RKO (cell line): ENCODE data around the gene GIMAP4.
"Not testable (repeated sequence)": the region's sequence is repeated elsewhere in the genome, so short reads cannot be mapped to it uniquely, and the experiment has no call there.

Experiments
- DNase-seq: peaks from one replicate; pipeline ENCODE4 v3.0.0-alpha.2; 2016; ENCODE audit warnings: low spot score

GIMAP4 gene

DNA sequence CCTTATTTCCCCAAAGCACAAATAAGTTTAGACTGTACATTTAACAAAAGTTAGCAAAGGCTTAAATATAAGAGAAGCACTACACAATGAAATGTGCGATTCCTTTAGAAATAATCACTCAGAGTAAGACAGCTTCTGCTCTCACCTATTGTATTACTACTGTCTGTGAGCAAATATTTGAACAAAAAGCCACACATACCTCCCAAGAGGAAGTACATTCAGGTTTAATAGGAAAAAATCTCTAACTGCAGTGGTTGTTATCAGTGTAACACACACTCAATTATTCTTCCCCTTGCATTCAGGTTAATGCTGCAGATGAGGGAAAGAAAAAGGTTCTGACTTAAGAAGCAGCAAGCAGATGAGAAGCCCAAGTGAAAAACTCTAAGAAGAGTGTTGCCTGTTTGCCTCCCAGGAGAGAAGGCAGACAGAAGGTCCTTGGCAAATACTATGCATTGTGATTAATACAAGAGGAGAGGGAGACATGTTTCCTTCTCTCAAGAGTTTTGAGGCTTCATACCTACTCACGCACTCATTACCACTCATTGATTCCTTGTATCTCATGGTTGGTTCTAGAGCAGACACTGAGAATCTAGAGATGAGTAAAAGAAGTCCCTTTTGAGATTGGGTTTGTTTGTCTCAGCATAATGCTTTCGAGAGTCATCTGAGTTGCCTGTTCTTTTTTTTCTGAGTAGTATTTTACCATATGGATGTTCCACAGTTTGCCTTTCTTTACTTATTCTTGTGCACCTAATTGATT is 13.6 kb downstream of the GIMAP4 start:
- no peak for DNase-seq

DNA sequence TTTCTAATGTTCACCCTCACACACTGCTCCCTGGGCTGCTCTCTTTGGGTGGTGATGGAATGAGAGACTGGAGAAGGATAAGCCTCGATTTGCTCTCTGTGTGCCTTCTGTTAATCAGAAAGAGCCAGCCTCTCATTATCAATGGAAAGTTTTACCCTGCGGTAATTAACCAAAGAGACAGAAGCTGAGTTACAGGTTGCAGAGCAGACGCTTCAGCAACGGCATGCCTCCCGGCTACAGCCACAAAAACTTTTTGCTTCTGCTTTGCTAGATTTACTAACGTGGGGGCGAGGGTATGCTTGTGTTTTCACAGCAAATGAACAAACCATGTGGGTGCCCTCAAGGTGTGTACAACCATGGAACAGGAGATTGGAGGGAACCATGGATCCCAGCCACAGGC is 18.0 kb downstream of the GIMAP4 start:
- DNase-seq = no peak

DNA sequence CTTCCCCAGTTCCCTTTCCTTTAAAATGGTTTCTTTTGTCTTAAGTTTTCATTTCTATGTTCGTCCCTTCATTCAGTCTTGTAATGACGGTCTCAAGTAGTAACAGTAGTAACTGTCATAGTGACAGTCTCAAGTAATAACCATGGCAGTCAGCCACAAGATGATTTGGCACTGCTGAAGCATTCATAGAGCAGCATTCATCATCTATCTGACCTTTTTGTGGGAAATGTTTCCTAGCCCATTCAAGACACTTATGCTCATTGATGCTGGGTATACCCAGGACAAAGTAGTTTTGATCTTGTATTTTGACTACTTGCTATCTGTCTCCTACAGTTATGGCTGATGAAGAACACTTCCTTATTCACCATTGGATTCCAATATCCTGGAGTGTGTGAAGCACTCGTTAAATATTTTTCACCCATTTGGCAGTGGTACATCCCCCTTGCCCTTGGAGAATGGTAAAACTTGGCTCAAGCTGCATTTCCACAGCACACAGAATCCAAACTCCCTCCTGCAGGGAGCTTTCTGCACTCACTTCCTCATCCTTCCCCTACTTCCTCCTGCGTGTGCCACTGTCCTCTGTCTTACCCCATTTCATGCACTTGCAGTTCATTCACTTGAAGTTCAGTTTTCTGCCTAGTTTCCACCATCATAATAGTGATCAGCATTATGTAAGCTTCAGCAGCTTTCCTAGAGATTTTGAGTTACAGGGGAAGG is 19.0 kb downstream of the GIMAP4 start:
- DNase-seq = no peak

DNA sequence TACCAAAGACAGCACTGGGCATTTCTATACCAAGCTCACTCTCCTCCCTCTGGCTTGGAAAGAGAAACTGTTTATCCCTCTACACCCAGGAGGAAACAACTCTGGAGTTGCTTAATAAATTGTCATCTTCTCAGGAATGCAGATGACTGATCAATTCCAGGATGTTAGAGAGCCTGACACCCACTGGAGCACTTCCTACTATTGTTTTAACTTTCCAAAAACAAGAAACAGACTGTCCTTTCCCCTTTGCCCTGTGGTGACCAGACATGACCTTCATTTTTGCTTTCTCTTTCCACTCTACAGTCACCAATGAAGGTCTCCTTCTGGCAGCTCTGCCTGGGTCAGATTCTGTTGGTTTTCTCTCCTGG is 19.6 kb downstream of the GIMAP4 start:
- no peak for DNase-seq

DNA sequence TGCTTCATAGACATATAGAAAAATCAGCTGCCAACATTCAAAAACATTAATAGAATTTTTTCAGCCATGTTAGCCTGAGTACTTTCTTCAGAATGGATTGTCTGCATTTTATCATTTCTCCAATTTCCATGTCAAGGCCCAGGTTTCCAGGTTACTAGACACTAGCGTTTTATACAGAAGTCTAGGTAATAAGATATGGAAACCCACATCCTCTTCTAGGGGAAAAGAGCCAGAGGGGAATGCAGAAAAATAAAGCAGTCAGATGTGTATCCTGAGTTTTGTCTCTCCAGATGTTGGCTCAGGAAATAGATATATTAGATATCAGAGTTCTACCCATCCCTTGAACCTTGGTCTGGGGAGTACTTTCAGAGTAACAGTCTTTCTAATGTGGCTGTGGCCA is 20.4 kb downstream of the GIMAP4 start:
- no peak for DNase-seq

DNA sequence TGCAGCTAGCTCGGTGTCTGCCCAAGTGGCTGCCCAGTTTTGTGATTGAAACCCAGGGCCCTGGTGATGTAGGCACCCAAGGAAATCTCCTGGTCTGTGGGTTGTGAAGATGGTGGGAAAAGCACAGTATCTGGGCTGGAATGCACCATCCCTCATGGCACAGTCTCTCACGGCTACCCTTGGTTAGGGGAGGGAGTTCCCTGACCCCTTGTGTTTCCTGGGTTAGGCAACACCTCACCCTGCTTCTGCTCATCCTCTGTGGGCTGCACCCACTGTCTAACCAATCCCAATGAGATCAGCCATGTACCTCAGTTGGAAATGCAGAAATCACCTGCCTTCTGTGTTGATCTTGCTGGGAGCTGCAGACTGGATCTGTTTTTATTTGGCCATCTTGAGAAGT is 27.6 kb downstream of the GIMAP4 start:
- no peak for DNase-seq

DNA sequence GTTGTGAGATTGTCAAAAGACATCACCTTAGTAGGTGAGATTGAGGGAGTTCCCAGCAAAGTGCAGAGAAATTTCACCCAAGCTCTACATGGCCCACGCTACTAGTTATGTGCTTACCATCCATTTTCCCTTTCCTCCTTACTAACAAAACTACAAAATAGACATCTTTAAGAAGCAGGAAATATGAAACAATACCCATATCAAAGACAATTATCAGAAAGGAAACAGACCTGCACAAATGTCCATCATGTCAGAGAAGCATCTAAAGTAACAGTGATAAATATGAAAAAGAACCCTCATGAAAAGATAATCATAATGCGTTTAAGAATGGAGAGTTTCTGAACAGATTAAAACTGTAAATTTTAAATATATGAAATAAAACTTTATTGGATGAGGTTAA is 28.2 kb downstream of the GIMAP4 start:
- DNase-seq = no peak

DNA sequence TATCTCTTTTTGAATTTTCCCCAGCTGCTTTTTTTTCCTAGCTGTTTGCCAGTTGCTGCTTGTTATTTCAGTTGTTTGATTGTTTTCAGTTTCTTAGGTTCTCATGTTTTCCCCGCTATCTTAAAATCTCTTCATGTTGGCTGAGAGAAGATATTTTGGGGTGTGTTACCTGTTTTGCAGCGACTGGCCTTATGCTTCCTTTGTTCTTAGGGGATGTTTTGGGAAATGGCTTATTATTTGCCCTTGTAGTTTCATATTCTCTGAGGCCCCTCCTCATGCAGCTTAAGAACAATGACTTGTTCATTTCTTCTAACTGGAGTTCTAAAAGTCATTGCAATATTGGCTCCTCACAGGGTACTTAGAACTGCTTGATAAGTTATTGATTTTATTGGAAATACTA is 36.4 kb downstream of the GIMAP4 start:
- not testable (repeated sequence) for DNase-seq

DNA sequence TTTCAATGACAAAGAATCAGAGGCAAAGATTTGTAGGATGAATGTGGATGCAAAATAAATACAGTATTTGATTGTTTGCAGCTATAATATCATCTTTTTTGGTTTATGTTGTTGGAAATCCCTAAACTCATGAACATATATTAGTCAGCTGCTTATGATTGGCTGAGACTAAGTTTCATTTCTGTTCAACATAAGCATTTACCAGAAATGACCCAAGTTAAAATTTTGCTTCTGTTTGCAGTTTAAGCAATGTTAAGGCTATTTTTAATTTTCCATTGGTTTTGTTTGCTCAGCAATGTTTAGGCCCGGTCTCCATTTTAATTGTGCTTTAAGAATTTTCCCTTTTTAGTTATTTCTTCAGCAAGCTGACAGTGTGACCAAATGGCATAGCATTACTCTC is 43.0 kb downstream of the GIMAP4 start:
- no peak for DNase-seq

DNA sequence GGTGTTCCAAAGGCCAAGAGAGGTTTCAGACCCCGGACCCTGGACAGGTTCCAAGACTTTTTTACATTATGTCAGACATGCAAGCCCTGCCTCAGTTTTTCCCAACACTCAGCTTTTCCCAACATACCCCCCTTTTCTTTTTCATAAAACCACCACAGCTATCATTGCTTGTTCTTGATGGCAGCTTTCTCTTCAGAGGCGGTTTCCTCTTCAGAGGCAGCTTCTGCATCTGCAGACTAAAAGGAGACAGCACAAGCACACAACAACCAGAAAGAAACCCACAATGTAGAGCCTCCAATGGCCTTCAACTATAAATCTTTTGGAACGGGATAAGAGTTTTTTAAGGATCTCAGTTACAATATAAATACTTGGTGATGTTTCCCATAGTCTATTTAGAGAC is 45.7 kb downstream of the GIMAP4 start:
- no peak for DNase-seq

DNA sequence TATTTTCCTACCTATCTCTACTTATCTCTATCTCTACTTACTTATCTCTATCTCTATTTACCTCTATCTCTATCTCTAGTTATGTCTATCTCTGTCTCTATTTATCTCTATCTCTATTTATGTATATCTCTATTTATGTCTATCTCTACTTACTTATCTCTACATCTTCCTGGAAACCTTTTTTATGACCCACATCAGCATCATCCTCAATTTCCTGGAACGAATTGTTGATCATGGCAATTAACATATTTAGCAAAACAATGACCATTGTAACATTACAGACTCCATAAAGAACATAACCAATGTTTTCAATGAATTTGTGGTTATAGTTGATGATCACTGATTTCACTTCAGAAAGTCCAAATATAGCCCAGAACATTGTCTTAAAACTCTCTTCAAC is 46.7 kb downstream of the GIMAP4 start:
- no peak for DNase-seq

DNA sequence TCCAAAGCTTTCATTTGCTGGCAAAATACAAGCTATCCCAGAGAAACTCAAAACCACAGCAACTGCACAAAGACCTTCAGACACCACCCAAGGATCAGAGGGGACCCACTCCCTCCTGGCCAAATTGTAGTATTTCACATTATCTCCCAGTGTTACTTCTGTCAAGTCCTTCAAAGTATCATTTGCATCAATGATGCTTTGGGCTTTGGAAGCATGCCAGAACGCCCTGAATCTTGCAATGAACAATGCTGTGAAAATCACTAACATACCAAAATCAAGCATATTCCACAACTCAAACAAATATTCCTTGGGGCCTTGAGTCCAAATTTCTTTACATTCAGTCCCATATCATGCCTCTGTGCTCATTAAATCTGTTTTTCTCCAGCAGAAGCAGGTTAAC is 47.2 kb downstream of the GIMAP4 start:
- DNase-seq = not testable (repeated sequence)

DNA sequence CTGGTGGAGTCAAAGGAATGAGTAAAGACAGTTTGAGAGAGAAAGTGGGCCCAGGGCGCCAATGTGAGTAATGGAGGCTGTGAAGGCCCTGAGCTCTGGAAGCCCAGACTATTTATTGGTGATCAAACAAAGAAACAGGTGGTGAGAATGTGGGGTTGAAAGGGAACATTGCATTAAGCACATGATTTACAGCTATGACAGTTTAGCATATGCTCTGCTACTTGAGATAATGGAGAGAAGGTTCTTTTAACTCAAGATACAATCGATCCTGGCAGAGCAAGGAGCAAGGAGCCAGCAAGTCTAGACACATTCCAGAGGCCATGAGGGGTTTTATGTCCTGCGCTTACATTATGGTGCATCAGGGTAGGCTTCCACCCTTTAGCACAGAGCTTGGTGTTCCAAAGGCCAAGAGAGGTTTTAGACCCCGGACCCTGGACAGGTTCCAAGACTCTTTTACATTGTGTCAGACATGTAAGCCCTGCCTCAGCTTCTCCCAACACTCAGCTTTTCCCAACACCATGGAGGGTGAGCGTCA is 48.1 kb downstream of the GIMAP4 start:
- DNase-seq = not testable (repeated sequence)

DNA sequence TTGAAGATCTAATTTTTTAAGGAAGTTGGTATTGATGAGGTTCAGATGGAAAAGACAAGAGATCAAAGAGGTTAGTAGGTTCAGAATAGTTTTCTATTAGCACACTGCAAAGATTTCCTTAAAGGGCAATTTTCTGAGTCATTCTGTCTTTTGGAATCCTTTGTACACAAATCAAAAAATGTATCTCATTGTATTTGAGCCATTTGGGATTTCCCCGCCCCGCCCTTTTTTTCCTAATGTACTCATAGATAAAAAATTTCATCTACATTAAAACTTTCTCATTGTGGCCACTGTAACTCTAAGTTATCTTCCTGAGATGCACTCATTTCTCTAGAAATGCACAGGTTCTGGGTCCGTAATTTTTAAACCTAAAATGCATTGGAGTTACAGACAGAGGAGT is 52.9 kb downstream of the GIMAP4 start:
- DNase-seq = no peak

DNA sequence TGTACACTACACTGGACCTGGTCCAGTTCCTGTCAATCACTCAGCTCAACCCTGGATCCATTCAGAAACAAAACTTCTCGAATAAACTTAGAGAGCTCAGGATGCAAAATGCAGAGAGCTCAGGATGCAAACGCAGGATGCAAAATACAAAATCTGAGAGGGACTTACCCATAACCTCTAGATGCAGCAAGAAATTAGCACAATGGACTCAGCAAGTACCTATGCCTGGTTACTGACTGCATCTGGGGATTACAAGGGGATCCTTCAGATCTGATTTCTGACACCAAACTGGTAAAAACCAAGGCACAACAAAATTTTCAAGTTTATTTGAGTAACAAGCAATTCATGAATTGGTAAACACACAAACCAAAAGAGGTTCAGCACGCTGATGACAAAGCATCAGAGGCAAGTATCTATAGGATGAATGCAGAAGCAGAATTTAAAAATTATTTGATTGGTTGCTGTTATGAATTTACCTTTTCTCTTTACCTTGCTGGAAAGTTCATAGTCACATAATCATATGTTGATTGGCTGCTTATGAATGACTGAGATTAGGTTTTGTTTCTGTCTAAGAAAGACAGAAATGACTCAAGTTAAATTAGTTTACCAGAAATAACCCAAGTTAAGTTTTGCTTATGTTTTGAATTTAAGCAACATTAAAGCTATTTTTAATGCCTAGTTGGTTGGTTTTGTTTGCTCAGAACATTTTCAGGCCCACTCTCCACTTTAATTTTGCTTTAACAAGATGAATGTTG is 53.6 kb downstream of the GIMAP4 start:
- DNase-seq = no peak

DNA sequence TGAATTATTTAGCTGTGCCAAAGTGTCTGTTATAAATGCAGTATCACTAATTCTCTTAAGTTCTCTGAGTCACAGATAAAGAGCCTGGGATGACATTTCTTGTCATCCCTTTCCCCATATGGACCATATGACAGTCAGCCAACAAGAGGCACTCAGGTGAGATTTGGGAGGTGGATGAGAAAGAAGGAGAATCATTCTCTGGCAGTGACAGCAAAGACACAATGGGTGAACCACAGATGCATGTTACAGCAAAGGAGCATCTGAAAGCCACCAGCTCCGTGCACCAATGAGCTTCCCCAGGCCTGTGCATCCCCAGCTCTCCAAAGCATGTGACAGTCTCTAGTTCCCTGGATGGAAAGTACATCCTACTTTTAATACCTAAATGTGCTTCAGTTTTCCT is 54.2 kb downstream of the GIMAP4 start:
- no peak for DNase-seq
